A673 (cell line): ENCODE results near the gene ZSCAN10. TPM values are rescaled to one million over a fixed set of nuclear protein-coding genes. Genes with fewer than 3 reads are reported as not detected.
A peak's percentile ranks its signal among the peaks of the same experiment; 100 is the strongest.

Experiments used
- BruUV-seq: library from RNA; stranded (reverse); fragments of 400-500 nt; replicated peaks from 2 replicates; lab custom pipeline; 2021; lab: Mats Ljungman, UMichigan
- CTCF ChIA-PET: fragments of 300-600 bp; sonication (Branson Sonifier 250); formaldehyde crosslinking; loops from one replicate; lab custom pipeline; 2022; ENCODE audit warnings: antibody characterized with exemption; lab: Charles Lee
- POLR2A ChIA-PET: fragments of 300-600 bp; sonication (Branson Sonifier 250); formaldehyde crosslinking; loops from one replicate; lab custom pipeline; 2022; ENCODE audit warnings: antibody characterized with exemption; ENCODE audit not compliant: low non-redundant PET; lab: Charles Lee
- DNase-seq: peaks from one replicate; pipeline ENCODE4 v3.0.0-alpha.2; 2015; ENCODE audit warnings: low spot score
- H3K27ac ChIP-seq: fragments of 200-600 bp; sonication (generic); 2 replicates; pipeline ENCODE4 v1.5.1; 2016; ENCODE audit warnings: mixed run types, low read depth, mild to moderate bottlenecking, mixed read lengths, antibody characterized with exemption, low read length; ENCODE audit not compliant: poor library complexity, severe bottlenecking
- H3K27me3 ChIP-seq: fragments of 200-600 bp; sonication (generic); replicated peaks from 2 replicates; pipeline ENCODE4 v1.6.1; 2017; ENCODE audit warnings: mixed run types, low read depth, mild to moderate bottlenecking, mixed read lengths, antibody characterized with exemption, low read length; ENCODE audit not compliant: insufficient read depth, poor library complexity
- H3K36me3 ChIP-seq: fragments of 200-600 bp; sonication (generic); 2 replicates; pipeline ENCODE4 v1.6.1; 2016; ENCODE audit warnings: mixed run types, mild to moderate bottlenecking, mixed read lengths, antibody characterized with exemption, low read length; ENCODE audit not compliant: insufficient read depth, poor library complexity, severe bottlenecking
- H3K4me1 ChIP-seq: fragments of 200-600 bp; sonication (generic); 2 replicates; pipeline ENCODE4 v1.6.1; 2017; ENCODE audit warnings: mixed run types, mild to moderate bottlenecking, mixed read lengths, antibody characterized with exemption, low read length; ENCODE audit not compliant: insufficient read depth, poor library complexity, severe bottlenecking
- H3K4me3 ChIP-seq: fragments of 200-600 bp; sonication (generic); 2 replicates; pipeline ENCODE4 v1.5.1; 2016; ENCODE audit warnings: low read depth, mixed run types, mild to moderate bottlenecking, mixed read lengths, low read length; ENCODE audit not compliant: poor library complexity, severe bottlenecking
- H3K9me3 ChIP-seq: fragments of 200-600 bp; sonication (generic); 2 replicates; pipeline ENCODE4 v1.6.1; 2016; ENCODE audit warnings: mixed run types, low read depth, mild to moderate bottlenecking, mixed read lengths, antibody characterized with exemption, low read length; ENCODE audit not compliant: poor library complexity, severe bottlenecking
- EZH2 ChIP-seq: fragments of 200-600 bp; sonication (generic); IDR thresholded peaks from 2 replicates; pipeline ENCODE4 v1.6.1; 2017; ENCODE audit warnings: borderline replicate concordance, low read depth, mild to moderate bottlenecking, mixed read lengths, antibody characterized with exemption, low read length; ENCODE audit not compliant: poor library complexity, severe bottlenecking
- intact Hi-C: fragments of 100-400 bp; cut with micrococcal nuclease; formaldehyde crosslinking; loops from one replicate; pipeline ENCODE4 v1.10.0; 2022; ENCODE audit not compliant: unreplicated experiment
- total RNA-seq: library from RNA; stranded (reverse); gene quantifications from 2 replicates; pipeline ENCODE4 v1.2.3, GENCODE V29; 2021
- TF ChIP-seq, protein P1 (sequence below): fragments of 300-800, 200-600 bp; sonication (generic); conservative IDR thresholded peaks from 2 replicates; pipeline ENCODE4 v1.5.1; 2017; ENCODE audit warnings: low read depth, mild to moderate bottlenecking, antibody characterized with exemption, low read length, moderate library complexity, mixed read lengths

ZSCAN10 gene
- total RNA-seq, 1 experiment from 2014 or later: not detected

DNA sequence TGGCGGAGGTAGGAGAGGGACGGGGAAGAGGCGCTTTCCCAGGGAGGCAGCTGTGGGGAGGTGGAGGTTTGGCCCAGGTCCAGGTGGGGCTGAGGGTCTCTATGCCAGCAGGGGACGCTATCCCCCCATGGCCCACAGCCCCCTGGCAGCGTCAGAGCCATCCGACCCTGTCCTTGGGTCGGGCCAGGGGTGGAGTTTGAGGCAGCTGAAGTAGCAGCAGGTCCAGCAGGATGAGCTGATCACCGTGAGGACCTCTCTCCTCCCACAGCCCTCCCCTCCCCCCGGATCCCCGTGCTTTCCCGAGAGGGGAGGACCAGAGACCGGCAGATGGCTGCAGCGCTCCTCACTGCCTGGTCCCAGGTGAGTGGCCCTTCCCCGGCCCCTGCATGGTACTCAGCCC, 16.5 kb upstream of the ZSCAN10 start:
- CTCF ChIA-PET: interaction anchor here (3.2 kb wide), 1 partner anchor 14 kb away, joined by 10 read pairs; no protein-coding TSS in a partner anchor
- no peak for DNase-seq
- POLR2A ChIA-PET: no interaction called here
- H3K27me3 ChIP-seq: no peaks in the 10 kb centered on the region
- BruUV-seq: no TSS peak
- intact Hi-C loops: no loop called here
- no peak overlapping the region for H3K27ac ChIP-seq
- peaks cover 8% of the 10 kb centered on the region for H3K36me3 ChIP-seq
- TF ChIP-seq, protein P1, sequence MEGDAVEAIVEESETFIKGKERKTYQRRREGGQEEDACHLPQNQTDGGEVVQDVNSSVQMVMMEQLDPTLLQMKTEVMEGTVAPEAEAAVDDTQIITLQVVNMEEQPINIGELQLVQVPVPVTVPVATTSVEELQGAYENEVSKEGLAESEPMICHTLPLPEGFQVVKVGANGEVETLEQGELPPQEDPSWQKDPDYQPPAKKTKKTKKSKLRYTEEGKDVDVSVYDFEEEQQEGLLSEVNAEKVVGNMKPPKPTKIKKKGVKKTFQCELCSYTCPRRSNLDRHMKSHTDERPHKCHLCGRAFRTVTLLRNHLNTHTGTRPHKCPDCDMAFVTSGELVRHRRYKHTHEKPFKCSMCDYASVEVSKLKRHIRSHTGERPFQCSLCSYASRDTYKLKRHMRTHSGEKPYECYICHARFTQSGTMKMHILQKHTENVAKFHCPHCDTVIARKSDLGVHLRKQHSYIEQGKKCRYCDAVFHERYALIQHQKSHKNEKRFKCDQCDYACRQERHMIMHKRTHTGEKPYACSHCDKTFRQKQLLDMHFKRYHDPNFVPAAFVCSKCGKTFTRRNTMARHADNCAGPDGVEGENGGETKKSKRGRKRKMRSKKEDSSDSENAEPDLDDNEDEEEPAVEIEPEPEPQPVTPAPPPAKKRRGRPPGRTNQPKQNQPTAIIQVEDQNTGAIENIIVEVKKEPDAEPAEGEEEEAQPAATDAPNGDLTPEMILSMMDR: no peak; the same call in 1 of the 2 replicates
- no peak for TF ChIP-seq EZH2
- no peak overlapping the region for H3K4me3 ChIP-seq
- peaks cover 19% of the 10 kb centered on the region for H3K4me1 ChIP-seq
- no peaks in the 10 kb centered on the region for H3K9me3 ChIP-seq

GRCh38 chr16:3115003-3115402, 15.9 kb upstream of the ZSCAN10 start:
- BruUV-seq: no TSS peak
- CTCF ChIA-PET: interaction anchor here (3.2 kb wide), 1 partner anchor 15 kb away, joined by 10 read pairs; no protein-coding TSS in a partner anchor

DNA sequence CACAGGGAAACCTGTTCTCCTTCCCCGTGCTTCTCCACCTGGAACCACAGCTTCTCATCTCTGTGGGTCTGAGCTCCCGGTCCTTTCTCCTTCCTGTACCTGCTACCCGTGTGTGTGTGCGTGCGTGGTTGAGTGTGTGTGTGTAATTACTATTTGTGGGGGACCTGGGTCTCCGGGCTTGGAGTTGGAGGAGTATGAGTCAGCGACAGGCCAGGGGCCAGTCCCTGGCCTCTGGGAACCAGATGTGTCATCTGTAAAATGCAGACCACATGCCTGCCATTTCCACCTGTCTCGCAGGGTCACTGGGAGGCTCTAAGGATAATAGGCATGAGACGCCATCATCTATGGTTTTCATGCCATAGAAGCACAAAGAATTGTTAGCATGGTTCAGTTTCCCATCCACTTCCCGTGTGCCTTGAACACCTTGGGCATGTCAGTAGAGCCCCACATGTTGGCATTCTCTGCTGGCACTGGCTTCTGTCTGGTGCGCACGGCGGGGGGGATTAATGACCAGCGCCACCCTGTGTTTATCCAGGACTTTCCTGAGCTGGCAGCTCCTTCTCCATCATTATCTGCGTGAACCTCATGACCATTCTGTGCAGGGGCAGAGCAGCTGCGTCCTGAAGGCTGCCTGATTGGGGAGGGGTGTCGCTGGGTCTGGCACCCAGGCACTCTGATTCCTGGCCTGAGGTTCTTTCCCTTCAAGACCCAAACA, 14.8 kb upstream of the ZSCAN10 start:
- Histone ChIP-seq H3K27me3 (no peaks in the 10 kb centered on the region), H3K4me1 (peaks cover 19% of the 10 kb centered on the region), H3K9me3 (no peaks in the 10 kb centered on the region), H3K36me3 (peaks cover 6% of the 10 kb centered on the region), H3K27ac (no peak overlapping the region), H3K4me3 (peak overlapping the region; percentile 99)
- POLR2A ChIA-PET: interaction anchor here (0.6 kb wide), 1 partner anchor 8 kb away, joined by 3 read pairs; no protein-coding TSS in a partner anchor
- TF ChIP-seq, protein P1: no peak
- no peak for TF ChIP-seq EZH2
- BruUV-seq: no TSS peak
- no peak for DNase-seq
- intact Hi-C loops: no loop called here
- CTCF ChIA-PET: interaction anchor here (3.2 kb wide), 1 partner anchor 16 kb away, joined by 10 read pairs; no protein-coding TSS in a partner anchor

More at GRCh38 chr16:3115003-3115402, 15.9 kb upstream of the ZSCAN10 start:
- Histone ChIP-seq H3K27me3 (no peaks in the 10 kb centered on the region), H3K27ac (no peak overlapping the region), H3K36me3 (peaks cover 8% of the 10 kb centered on the region), H3K4me1 (peaks cover 19% of the 10 kb centered on the region), H3K4me3 (no peak overlapping the region), H3K9me3 (no peaks in the 10 kb centered on the region)
- POLR2A ChIA-PET: no interaction called here
- intact Hi-C loops: no loop called here
- no peak for TF ChIP-seq EZH2
- TF ChIP-seq, protein P1: no peak
- no peak for DNase-seq
